Breast epithelium (tissue), 3 donors: ENCODE measurements around the gene CD28.

ENCODE experiments used
- CTCF ChIP-seq, 3 donors: fragments of 450-650 bp; IDR thresholded peaks; one replicate each; pipeline ENCODE4 v1.5.1; 2016 to 2017; ENCODE audit warnings: antibody characterized with exemption in 3 of 3, mild to moderate bottlenecking in 3 of 3, moderate library complexity in 3 of 3
- POLR2A ChIP-seq: fragments of 450-650 bp; IDR thresholded peaks from one replicate; pipeline ENCODE4 v1.6.1; 2016; ENCODE audit warnings: antibody characterized with exemption, mild to moderate bottlenecking, moderate library complexity
- POLR2AphosphoS5 ChIP-seq, 3 donors: sonication (generic); formaldehyde crosslinking; IDR thresholded peaks; one replicate each; pipeline ENCODE4 v1.6.1; 2017; ENCODE audit warnings: antibody characterized with exemption in 3 of 3

GRCh38 chr2:203719456-203720410, 13.3 kb downstream of the CD28 start:
- TF ChIP-seq CTCF (IDR thresholded peaks at IDR 0.05) (no peak), POLR2AphosphoS5 (IDR thresholded peaks at IDR 0.05) (no peak), POLR2A (no peak)
